ENCODE results near the gene C20orf141.
"Not testable (repeated sequence)": the region's sequence is repeated elsewhere in the genome, so short reads cannot be mapped to it uniquely, and the experiment has no call there.

Gene C20orf141

GRCh38 chr20:2799688-2800520 lies 14.9 kb upstream of the C20orf141 start:
- FAIRE-seq: no peak

- FAIRE-seq: no peak
Measured at GRCh38 chr20:2800521-2801285, 14.1 kb upstream of the C20orf141 start, which contains the start of gene CPXM1. TSS of gene CPXM1 (minus strand) at chr20:2800627. CDS start at chr20:2800572, 55 bp downstream.

- no peak for FAIRE-seq
Measured at GRCh38 chr20:2801286-2801728, 13.5 kb upstream of the C20orf141 start.

- FAIRE-seq: no peak
Measured at GRCh38 chr20:2804041-2804828, 10.6 kb upstream of the C20orf141 start.

- FAIRE-seq: no peak
Measured at GRCh38 chr20:2804852-2805688, 9.7 kb upstream of the C20orf141 start.

GRCh38 chr20:2805689-2806350 lies 9.0 kb upstream of the C20orf141 start:
- FAIRE-seq: no peak

- no peak for FAIRE-seq
Measured at GRCh38 chr20:2806351-2806701, 8.5 kb upstream of the C20orf141 start.

GRCh38 chr20:2807019-2807418 lies 7.8 kb upstream of the C20orf141 start:
- no peak for FAIRE-seq

- FAIRE-seq: not testable (repeated sequence)
Measured at GRCh38 chr20:2807929-2808328, 6.9 kb upstream of the C20orf141 start.

GRCh38 chr20:2809690-2810089 lies 5.1 kb upstream of the C20orf141 start:
- no peak for FAIRE-seq

GRCh38 chr20:2812189-2812588 lies 2.6 kb upstream of the C20orf141 start:
- no peak for FAIRE-seq

- no peak for FAIRE-seq
Measured at GRCh38 chr20:2814076-2814475, 711 bp upstream of the C20orf141 start.

GRCh38 chr20:2815242-2815900 lies 584 bp downstream of the C20orf141 start:
- FAIRE-seq: no peak

- no peak for FAIRE-seq
Measured at GRCh38 chr20:2816030-2816582, 1.3 kb downstream of the C20orf141 start, which contains the start of gene TMEM239. TSS of gene TMEM239 (plus strand) at chr20:2816364. CDS start at chr20:2816555, 191 bp downstream.

- FAIRE-seq: no peak
Measured at GRCh38 chr20:2816583-2817340, 2.0 kb downstream of the C20orf141 start.

- FAIRE-seq: no peak
Measured at GRCh38 chr20:2817341-2817726, 2.5 kb downstream of the C20orf141 start.

- FAIRE-seq: no peak
Measured at GRCh38 chr20:2817891-2818595, 3.3 kb downstream of the C20orf141 start.

GRCh38 chr20:2820084-2820895 lies 5.5 kb downstream of the C20orf141 start:
- FAIRE-seq: no peak

Data from colon (tissue), 2 donors.